Right lobe of liver (tissue), 4 donors: Measurements from ENCODE around the gene GPR17.

ENCODE experiments used
- POLR2A ChIP-seq: fragments of 450-650 bp; IDR thresholded peaks from one replicate; pipeline ENCODE4 v1.6.1; 2017; ENCODE audit warnings: antibody characterized with exemption, mild to moderate bottlenecking
- TF ChIP-seq, protein P1 (sequence below), 4 donors: fragments of 200-600 bp in 3 of 4; fragments of 450-650 bp in 1 of 4; IDR thresholded peaks; one replicate each; pipeline versions ENCODE4 v1.5.1 to v1.8.0; 2016 to 2022; ENCODE audit warnings: antibody characterized with exemption in 4 of 4, mild to moderate bottlenecking in 2 of 4
- donor health status: DM: no; HTN: no; CAD: no.
- donor health status: DM: no; HTN: no; CAD: no.
- donor health status: DM: no; HTN: yes; CAD: no.

DNA sequence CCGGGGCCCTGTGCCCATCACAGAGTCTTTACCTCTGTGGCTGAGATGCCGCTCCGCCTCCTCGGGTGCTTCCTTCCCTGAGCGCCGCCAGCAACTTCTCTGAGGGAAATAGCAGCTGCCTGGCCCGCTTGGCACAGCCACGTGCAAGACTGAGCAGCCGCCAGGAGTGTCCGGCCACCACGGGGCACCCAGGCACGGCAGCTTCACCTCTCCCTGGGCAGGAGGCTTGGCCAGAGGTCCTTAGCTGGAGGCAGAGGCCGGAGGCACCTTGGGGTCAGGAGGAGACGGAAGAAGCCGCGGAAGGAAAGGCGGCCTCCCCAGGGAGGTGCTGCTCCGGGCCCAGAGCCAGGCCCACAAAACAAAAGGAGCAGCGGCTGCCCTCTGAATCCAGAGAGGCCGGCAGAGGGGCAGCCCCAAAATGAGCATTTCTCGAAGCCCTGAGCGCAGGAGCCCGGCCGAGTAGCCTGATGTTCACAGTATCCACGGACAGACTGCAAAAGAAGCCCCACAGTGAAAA lies 35.4 kb downstream of the GPR17 start:
- TF ChIP-seq, protein P1, sequence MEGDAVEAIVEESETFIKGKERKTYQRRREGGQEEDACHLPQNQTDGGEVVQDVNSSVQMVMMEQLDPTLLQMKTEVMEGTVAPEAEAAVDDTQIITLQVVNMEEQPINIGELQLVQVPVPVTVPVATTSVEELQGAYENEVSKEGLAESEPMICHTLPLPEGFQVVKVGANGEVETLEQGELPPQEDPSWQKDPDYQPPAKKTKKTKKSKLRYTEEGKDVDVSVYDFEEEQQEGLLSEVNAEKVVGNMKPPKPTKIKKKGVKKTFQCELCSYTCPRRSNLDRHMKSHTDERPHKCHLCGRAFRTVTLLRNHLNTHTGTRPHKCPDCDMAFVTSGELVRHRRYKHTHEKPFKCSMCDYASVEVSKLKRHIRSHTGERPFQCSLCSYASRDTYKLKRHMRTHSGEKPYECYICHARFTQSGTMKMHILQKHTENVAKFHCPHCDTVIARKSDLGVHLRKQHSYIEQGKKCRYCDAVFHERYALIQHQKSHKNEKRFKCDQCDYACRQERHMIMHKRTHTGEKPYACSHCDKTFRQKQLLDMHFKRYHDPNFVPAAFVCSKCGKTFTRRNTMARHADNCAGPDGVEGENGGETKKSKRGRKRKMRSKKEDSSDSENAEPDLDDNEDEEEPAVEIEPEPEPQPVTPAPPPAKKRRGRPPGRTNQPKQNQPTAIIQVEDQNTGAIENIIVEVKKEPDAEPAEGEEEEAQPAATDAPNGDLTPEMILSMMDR (IDR thresholded peaks at IDR 0.05): no peak
- TF ChIP-seq POLR2A: no peak
